ENCODE data around the gene CDH11. TPM values are rescaled to one million over a fixed set of nuclear protein-coding genes. Genes with fewer than 3 reads are reported as not detected.

The CDH11 gene
- total and polyA plus RNA-seq, 2 experiments from 2014 or later = 3.5 to 19.6 TPM

GRCh38 chr16:64947651-64948050 lies 174.2 kb downstream of the CDH11 start:
- Histone ChIP-seq H3K4me2 (no peak overlapping the region), H3K4me1 (ENCODE audit: insufficient read depth) (no peaks in the 10 kb centered on the region), H4K20me1 (replicated peaks; ENCODE audit: insufficient read depth) (no peaks in the 10 kb centered on the region), H3K9me2 (ENCODE audit: insufficient read depth) (no peaks in the 10 kb centered on the region; the same call in 1 of the 2 replicates), H3K27ac (ENCODE audit: low read depth) (no peak overlapping the region), H3F3A (replicated peaks; ENCODE audit: low read depth) (no peaks in the 10 kb centered on the region), H3K27me3 (ENCODE audit: insufficient read depth) (no peaks in the 10 kb centered on the region), H2AFZ (no peak overlapping the region), H3K4me3 (no peak overlapping the region), H3K36me3 (ENCODE audit: insufficient read depth) (no peaks in the 10 kb centered on the region), H3K79me2 (replicated peaks; ENCODE audit: insufficient read depth) (no peaks in the 10 kb centered on the region)
- no peak for DNase-seq (ENCODE audit: low spot score)
- Mint-ChIP-seq H3K27me3 (ENCODE audit: insufficient read depth, low read depth, poor library complexity) (peaks cover 2% of the 10 kb centered on the region), H3K9me3 (no peaks in the 10 kb centered on the region), H3K4me3 (no peak overlapping the region), H3K27ac (no peak overlapping the region), H3K4me1 (no peaks in the 10 kb centered on the region), H3K36me3 (ENCODE audit: low read depth) (no peaks in the 10 kb centered on the region)
- no peak for ATAC-seq
- TF ChIP-seq, protein P1, sequence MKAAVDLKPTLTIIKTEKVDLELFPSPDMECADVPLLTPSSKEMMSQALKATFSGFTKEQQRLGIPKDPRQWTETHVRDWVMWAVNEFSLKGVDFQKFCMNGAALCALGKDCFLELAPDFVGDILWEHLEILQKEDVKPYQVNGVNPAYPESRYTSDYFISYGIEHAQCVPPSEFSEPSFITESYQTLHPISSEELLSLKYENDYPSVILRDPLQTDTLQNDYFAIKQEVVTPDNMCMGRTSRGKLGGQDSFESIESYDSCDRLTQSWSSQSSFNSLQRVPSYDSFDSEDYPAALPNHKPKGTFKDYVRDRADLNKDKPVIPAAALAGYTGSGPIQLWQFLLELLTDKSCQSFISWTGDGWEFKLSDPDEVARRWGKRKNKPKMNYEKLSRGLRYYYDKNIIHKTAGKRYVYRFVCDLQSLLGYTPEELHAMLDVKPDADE (IDR thresholded peaks at IDR 0.05) = no peak
- TF ChIP-seq NANOG (IDR thresholded peaks at IDR 0.05; ENCODE audit: borderline replicate concordance) = no peak
- TF ChIP-seq POLR2AphosphoS5 (IDR thresholded peaks at IDR 0.05; ENCODE audit: low read depth) = no peak
- TF ChIP-seq, protein P2, sequence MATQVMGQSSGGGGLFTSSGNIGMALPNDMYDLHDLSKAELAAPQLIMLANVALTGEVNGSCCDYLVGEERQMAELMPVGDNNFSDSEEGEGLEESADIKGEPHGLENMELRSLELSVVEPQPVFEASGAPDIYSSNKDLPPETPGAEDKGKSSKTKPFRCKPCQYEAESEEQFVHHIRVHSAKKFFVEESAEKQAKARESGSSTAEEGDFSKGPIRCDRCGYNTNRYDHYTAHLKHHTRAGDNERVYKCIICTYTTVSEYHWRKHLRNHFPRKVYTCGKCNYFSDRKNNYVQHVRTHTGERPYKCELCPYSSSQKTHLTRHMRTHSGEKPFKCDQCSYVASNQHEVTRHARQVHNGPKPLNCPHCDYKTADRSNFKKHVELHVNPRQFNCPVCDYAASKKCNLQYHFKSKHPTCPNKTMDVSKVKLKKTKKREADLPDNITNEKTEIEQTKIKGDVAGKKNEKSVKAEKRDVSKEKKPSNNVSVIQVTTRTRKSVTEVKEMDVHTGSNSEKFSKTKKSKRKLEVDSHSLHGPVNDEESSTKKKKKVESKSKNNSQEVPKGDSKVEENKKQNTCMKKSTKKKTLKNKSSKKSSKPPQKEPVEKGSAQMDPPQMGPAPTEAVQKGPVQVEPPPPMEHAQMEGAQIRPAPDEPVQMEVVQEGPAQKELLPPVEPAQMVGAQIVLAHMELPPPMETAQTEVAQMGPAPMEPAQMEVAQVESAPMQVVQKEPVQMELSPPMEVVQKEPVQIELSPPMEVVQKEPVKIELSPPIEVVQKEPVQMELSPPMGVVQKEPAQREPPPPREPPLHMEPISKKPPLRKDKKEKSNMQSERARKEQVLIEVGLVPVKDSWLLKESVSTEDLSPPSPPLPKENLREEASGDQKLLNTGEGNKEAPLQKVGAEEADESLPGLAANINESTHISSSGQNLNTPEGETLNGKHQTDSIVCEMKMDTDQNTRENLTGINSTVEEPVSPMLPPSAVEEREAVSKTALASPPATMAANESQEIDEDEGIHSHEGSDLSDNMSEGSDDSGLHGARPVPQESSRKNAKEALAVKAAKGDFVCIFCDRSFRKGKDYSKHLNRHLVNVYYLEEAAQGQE (IDR thresholded peaks at IDR 0.05; ENCODE audit: unreplicated experiment) = no peak
- no peak for TF ChIP-seq ZNF114 (CRISPR knock-in tag; IDR thresholded peaks at IDR 0.05)
- no peak for TF ChIP-seq EZH2phosphoT487 (IDR thresholded peaks at IDR 0.05; ENCODE audit: unreplicated experiment)
- no peak for TF ChIP-seq JUNB (IDR thresholded peaks at IDR 0.05; ENCODE audit: unreplicated experiment)
- TF ChIP-seq STAT1 (IDR thresholded peaks at IDR 0.05; ENCODE audit: unreplicated experiment) = no peak
- no peak for TF ChIP-seq ZNF462 (CRISPR knock-in tag; IDR thresholded peaks at IDR 0.05)
- no peak for TF ChIP-seq ZNF331 (CRISPR knock-in tag; IDR thresholded peaks at IDR 0.05; ENCODE audit: low read depth)
